Testis (tissue), 3 donors: ENCODE measurements around the gene FDX1. TPM values are rescaled to one million over a fixed set of nuclear protein-coding genes. Genes with fewer than 3 reads are reported as not detected.
A peak's percentile ranks its signal among the peaks of the same experiment; 100 is the strongest.

ENCODE experiments used
- DNase-seq: peaks from one replicate; pipeline ENCODE4 v3.0.0-alpha.2; 2019
- H3K27ac ChIP-seq, 2 donors: fragments of 200-600 bp; sonication (generic); one replicate each; pipeline ENCODE4 v1.5.1; 2019
- H3K27me3 ChIP-seq: fragments of 200-600 bp; sonication (generic); one replicate; pipeline ENCODE4 v1.5.1; 2019
- H3K36me3 ChIP-seq: fragments of 200-600 bp; sonication (generic); one replicate; pipeline ENCODE4 v1.5.1; 2017; ENCODE audit warnings: low read depth; ENCODE audit errors: missing control alignments
- H3K4me1 ChIP-seq: fragments of 200-600 bp; sonication (generic); one replicate; pipeline ENCODE4 v1.5.1; 2019
- H3K4me3 ChIP-seq, 2 donors: fragments of 200-600 bp; sonication (generic); one replicate each; pipeline ENCODE4 v1.5.1; 2017 to 2019
- H3K9me3 ChIP-seq: fragments of 200-600 bp; sonication (generic); one replicate; pipeline ENCODE4 v1.5.1; 2017
- CTCF ChIP-seq, 3 experiments: fragments of 450-650 bp in 2 of 3; fragments of 200-600 bp in 1 of 3; sonication (generic) in 1 of 3; IDR thresholded peaks; one replicate each; pipeline ENCODE4 v1.5.1; 2016 to 2019; ENCODE audit warnings: antibody characterized with exemption in 3 of 3, mild to moderate bottlenecking in 2 of 3, moderate library complexity in 1 of 3
- POLR2A ChIP-seq: fragments of 450-650 bp; IDR thresholded peaks from one replicate; pipeline ENCODE4 v1.6.1; 2017; ENCODE audit warnings: antibody characterized with exemption, mild to moderate bottlenecking, moderate library complexity
- WGBS, 2 donors: methylation state at CpG; one replicate each; pipeline ENCODE4 v1.1.5; 2018; 5-methylcytosine and 5-hydroxymethylcytosine counted together
- intact Hi-C: fragments of 100-400 bp; cut with DNase I; formaldehyde crosslinking; loops from one replicate; pipeline ENCODE4 v1.15.1; 2023; ENCODE audit warnings: low total_unique reads
- polyA plus RNA-seq: library from polyadenylated mRNA; stranded (reverse); fragments of 350-450 nt; fragmentation: Illumina TruSeq; extraction: RNeasy Lipid Tissue Mini Kit (QIAGEN cat#74804); gene quantifications from one replicate; pipeline ENCODE4 v1.2.3, GENCODE V29; 2014; ENCODE audit warnings: low read depth, low replicate concordance; ENCODE audit not compliant: insufficient read depth
- total RNA-seq, 2 donors: library from RNA; depleted of rRNA; stranded (reverse); fragments of >200 nt; gene quantifications; one replicate each; pipeline ENCODE4 v1.2.3, GENCODE V29; 2016

FDX1 gene
- total and polyA plus RNA-seq, 3 donors from 2014 or later = 12.9 to 13.9 (median 13.1) TPM

GRCh38 chr11:110430267-110431050 is 711 bp downstream of the FDX1 start:
- no peaks in the 10 kb centered on the region for H3K36me3 ChIP-seq
- H3K4me3 ChIP-seq = peak overlapping the region; percentile 91 to 96
- H3K4me1 ChIP-seq = peaks cover 27% of the 10 kb centered on the region
- peak overlapping the region; percentile 91 to 95 for H3K27ac ChIP-seq
- intact Hi-C loops = no loop called here
- peak; percentile 45 for DNase-seq
- 0% methylated on average over 11 to 27 of the region's 51 CpGs for WGBS, 2 donors
- no peaks in the 10 kb centered on the region for H3K27me3 ChIP-seq
- no peaks in the 10 kb centered on the region for H3K9me3 ChIP-seq
- TF ChIP-seq CTCF (IDR thresholded peaks at IDR 0.05) (peak in 1 of 3 experiments; percentile 4), POLR2A (no peak)

- Histone ChIP-seq H3K27me3 (no peaks in the 10 kb centered on the region), H3K4me1 (peaks cover 27% of the 10 kb centered on the region), H3K36me3 (no peaks in the 10 kb centered on the region), H3K9me3 (no peaks in the 10 kb centered on the region), H3K27ac (peak overlapping the region; percentile 91 to 95), H3K4me3 (peak overlapping the region; percentile 91 to 96)
- peak; percentile 36 for DNase-seq
- TF ChIP-seq CTCF (IDR thresholded peaks at IDR 0.05) = no peak
- no peak for TF ChIP-seq POLR2A
- intact Hi-C loops = no loop called here
- WGBS, 2 donors = 3 to 8% methylated on average over 7 of the region's 7 CpGs
Observed at GRCh38 chr11:110431051-110431672, 1.4 kb downstream of the FDX1 start.

GRCh38 chr11:110431674-110432073 is 1.9 kb downstream of the FDX1 start:
- H3K27ac ChIP-seq = peak overlapping the region in 1 of 2 donors; percentile 34
- H3K9me3 ChIP-seq = no peaks in the 10 kb centered on the region
- no peak for TF ChIP-seq POLR2A
- TF ChIP-seq CTCF (IDR thresholded peaks at IDR 0.05) = no peak
- intact Hi-C loops = no loop called here
- H3K4me1 ChIP-seq = peaks cover 27% of the 10 kb centered on the region
- WGBS, 2 donors = 31 to 42% methylated on average over 4 of the region's 4 CpGs
- no peaks in the 10 kb centered on the region for H3K27me3 ChIP-seq
- DNase-seq = no peak
- H3K4me3 ChIP-seq = peak overlapping the region in 1 of 2 donors; percentile 96
- H3K36me3 ChIP-seq = no peaks in the 10 kb centered on the region

GRCh38 chr11:110432713-110433392 is 3.1 kb downstream of the FDX1 start:
- TF ChIP-seq CTCF (IDR thresholded peaks at IDR 0.05) (no peak), POLR2A (no peak)
- Histone ChIP-seq H3K4me1 (peaks cover 27% of the 10 kb centered on the region), H3K27me3 (no peaks in the 10 kb centered on the region), H3K9me3 (no peaks in the 10 kb centered on the region), H3K27ac (peak overlapping the region in 1 of 2 donors; percentile 34), H3K4me3 (no peak overlapping the region), H3K36me3 (no peaks in the 10 kb centered on the region)
- WGBS, 2 donors = 77 to 82% methylated on average over 7 of the region's 7 CpGs
- no peak for DNase-seq
- intact Hi-C loops = no loop called here
